ENCODE measurements around the gene ZBTB7C. TPM values are rescaled to one million over a fixed set of nuclear protein-coding genes. Genes with fewer than 3 reads are reported as not detected.

Gene ZBTB7C
- total RNA-seq, 2 donors from 2014 or later = 25.1 to 36.4 TPM

- intact Hi-C loops (cut with DNase I) = loop anchor here (5.0 to 10.0 kb wide), 2 partner anchors 116 to 574 kb away; no protein-coding TSS in a partner anchor
- Histone ChIP-seq H3K9me3 (no peaks in the 10 kb centered on the region), H3K27ac (no peak overlapping the region), H3K9ac (ENCODE audit: low read depth in 2 of 2, low read length in 2 of 2) (no peak overlapping the region), H3K36me3 (no peaks in the 10 kb centered on the region), H3K27me3 (no peaks in the 10 kb centered on the region), H3K4me3 (no peak overlapping the region), H3K4me1 (no peaks in the 10 kb centered on the region)
- no peak for DNase-seq
- TF ChIP-seq CTCF (IDR thresholded peaks at IDR 0.05) = no peak
These were observed 60.4 kb downstream of the ZBTB7C start for GRCh38 chr18:48348739-48349138.

GRCh38 chr18:48347756-48348326 lies 61.3 kb downstream of the ZBTB7C start:
- no peaks in the 10 kb centered on the region for H3K9me3 ChIP-seq
- intact Hi-C loops (cut with DNase I) = loop anchor here (5.0 to 10.0 kb wide), 2 partner anchors 116 to 573 kb away; no protein-coding TSS in a partner anchor
- TF ChIP-seq CTCF (IDR thresholded peaks at IDR 0.05) = no peak
- H3K36me3 ChIP-seq = no peaks in the 10 kb centered on the region
- H3K4me1 ChIP-seq = no peaks in the 10 kb centered on the region
- H3K27ac ChIP-seq = no peak overlapping the region
- no peak for DNase-seq
- H3K9ac ChIP-seq (ENCODE audit: low read depth in 2 of 2, low read length in 2 of 2) = no peak overlapping the region
- H3K4me3 ChIP-seq = no peak overlapping the region
- H3K27me3 ChIP-seq = no peaks in the 10 kb centered on the region

- DNase-seq = peak; percentile 41
- H3K9ac ChIP-seq (ENCODE audit: low read depth in 2 of 2, low read length in 2 of 2) = no peak overlapping the region
- no peaks in the 10 kb centered on the region for H3K4me1 ChIP-seq
- no peak overlapping the region for H3K27ac ChIP-seq
- H3K27me3 ChIP-seq = no peaks in the 10 kb centered on the region
- H3K36me3 ChIP-seq = no peaks in the 10 kb centered on the region
- H3K4me3 ChIP-seq = no peak overlapping the region
- H3K9me3 ChIP-seq = no peaks in the 10 kb centered on the region
- intact Hi-C loops (cut with DNase I) = loop anchor here (5.0 to 10.0 kb wide), 2 partner anchors 113 to 571 kb away; no protein-coding TSS in a partner anchor
- TF ChIP-seq CTCF (IDR thresholded peaks at IDR 0.05) = peak; percentile 27
These were observed 63.6 kb downstream of the ZBTB7C start for GRCh38 chr18:48345596-48345995.

- H3K27ac ChIP-seq = no peak overlapping the region
- H3K9ac ChIP-seq (ENCODE audit: low read depth in 2 of 2, low read length in 2 of 2) = no peak overlapping the region
- H3K36me3 ChIP-seq = no peaks in the 10 kb centered on the region
- H3K4me1 ChIP-seq = no peaks in the 10 kb centered on the region
- H3K9me3 ChIP-seq = no peaks in the 10 kb centered on the region
- intact Hi-C loops (cut with DNase I) = loop anchor here (10.0 kb wide), 1 partner anchor 568 kb away; no protein-coding TSS in a partner anchor
- H3K4me3 ChIP-seq = no peak overlapping the region
- H3K27me3 ChIP-seq = no peaks in the 10 kb centered on the region
- no peak for TF ChIP-seq CTCF (IDR thresholded peaks at IDR 0.05)
- DNase-seq = no peak
These were observed 66.6 kb downstream of the ZBTB7C start for GRCh38 chr18:48342581-48342980.

GRCh38 chr18:48342125-48342524 lies 67.1 kb downstream of the ZBTB7C start:
- intact Hi-C loops (cut with DNase I) = loop anchor here (10.0 kb wide), 1 partner anchor 567 kb away; no protein-coding TSS in a partner anchor
- Histone ChIP-seq H3K36me3 (no peaks in the 10 kb centered on the region), H3K9me3 (no peaks in the 10 kb centered on the region), H3K27me3 (no peaks in the 10 kb centered on the region), H3K4me1 (no peaks in the 10 kb centered on the region), H3K9ac (ENCODE audit: low read depth in 2 of 2, low read length in 2 of 2) (no peak overlapping the region), H3K4me3 (no peak overlapping the region), H3K27ac (no peak overlapping the region)
- no peak for TF ChIP-seq CTCF (IDR thresholded peaks at IDR 0.05)
- no peak for DNase-seq

All from colonic mucosa (tissue), 4 donors.